NB4 (cell line): ENCODE results near the gene SGTB.
"Not testable (repeated sequence)": the region's sequence is repeated elsewhere in the genome, so short reads cannot be mapped to it uniquely, and the experiment has no call there.

Experiments used
- DNase-seq: peaks from one replicate; pipeline ENCODE4 v3.0.0; 2010; ENCODE audit warnings: low read depth
- H3K4me3 ChIP-seq: one replicate; pipeline ENCODE4 v1.5.1; 2011; ENCODE audit warnings: mild to moderate bottlenecking, low read depth, low read length, moderate library complexity
- MYC ChIP-seq: IDR thresholded peaks from 2 replicates; pipeline ENCODE4 v1.6.1; 2011; ENCODE audit warnings: low read depth, low read length
- POLR2A ChIP-seq: IDR thresholded peaks from 2 replicates; pipeline ENCODE4 v1.6.1; 2011; ENCODE audit warnings: mild to moderate bottlenecking; ENCODE audit not compliant: insufficient read length; ENCODE audit errors: extremely low read depth
- TF ChIP-seq, protein P1 (sequence below): IDR thresholded peaks from 2 replicates; pipeline ENCODE4 v1.6.1; 2011; ENCODE audit warnings: low read depth, low read length
- TF ChIP-seq, protein P2 (sequence below): IDR thresholded peaks from one replicate; pipeline ENCODE4 v1.5.1; 2012; ENCODE audit warnings: low read depth, low read length

The SGTB gene

DNA sequence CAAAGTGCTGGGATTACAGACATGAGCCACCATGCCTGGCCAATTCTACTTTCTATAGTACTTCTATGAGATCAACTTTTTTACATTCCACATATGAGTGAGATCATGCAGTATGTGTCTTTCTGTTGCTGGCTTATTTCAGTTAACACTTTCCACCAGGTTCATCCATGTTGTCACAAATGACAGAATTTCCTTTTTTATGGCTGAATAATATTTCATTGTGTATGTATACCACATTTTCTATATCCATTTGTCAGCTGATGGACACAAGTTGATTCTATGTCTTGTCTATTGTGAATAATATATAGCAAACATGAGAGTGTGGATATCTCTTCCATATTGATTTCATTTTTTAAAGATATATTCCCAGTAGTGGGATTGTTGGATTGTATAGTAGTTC, 17.3 kb upstream of the SGTB start:
- H3K4me3 ChIP-seq = no peak overlapping the region
- DNase-seq = no peak
- TF ChIP-seq, protein P1, sequence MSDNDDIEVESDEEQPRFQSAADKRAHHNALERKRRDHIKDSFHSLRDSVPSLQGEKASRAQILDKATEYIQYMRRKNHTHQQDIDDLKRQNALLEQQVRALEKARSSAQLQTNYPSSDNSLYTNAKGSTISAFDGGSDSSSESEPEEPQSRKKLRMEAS = no peak
- no peak for TF ChIP-seq MYC
- TF ChIP-seq, protein P2, sequence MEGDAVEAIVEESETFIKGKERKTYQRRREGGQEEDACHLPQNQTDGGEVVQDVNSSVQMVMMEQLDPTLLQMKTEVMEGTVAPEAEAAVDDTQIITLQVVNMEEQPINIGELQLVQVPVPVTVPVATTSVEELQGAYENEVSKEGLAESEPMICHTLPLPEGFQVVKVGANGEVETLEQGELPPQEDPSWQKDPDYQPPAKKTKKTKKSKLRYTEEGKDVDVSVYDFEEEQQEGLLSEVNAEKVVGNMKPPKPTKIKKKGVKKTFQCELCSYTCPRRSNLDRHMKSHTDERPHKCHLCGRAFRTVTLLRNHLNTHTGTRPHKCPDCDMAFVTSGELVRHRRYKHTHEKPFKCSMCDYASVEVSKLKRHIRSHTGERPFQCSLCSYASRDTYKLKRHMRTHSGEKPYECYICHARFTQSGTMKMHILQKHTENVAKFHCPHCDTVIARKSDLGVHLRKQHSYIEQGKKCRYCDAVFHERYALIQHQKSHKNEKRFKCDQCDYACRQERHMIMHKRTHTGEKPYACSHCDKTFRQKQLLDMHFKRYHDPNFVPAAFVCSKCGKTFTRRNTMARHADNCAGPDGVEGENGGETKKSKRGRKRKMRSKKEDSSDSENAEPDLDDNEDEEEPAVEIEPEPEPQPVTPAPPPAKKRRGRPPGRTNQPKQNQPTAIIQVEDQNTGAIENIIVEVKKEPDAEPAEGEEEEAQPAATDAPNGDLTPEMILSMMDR = no peak
- TF ChIP-seq POLR2A = no peak

DNA sequence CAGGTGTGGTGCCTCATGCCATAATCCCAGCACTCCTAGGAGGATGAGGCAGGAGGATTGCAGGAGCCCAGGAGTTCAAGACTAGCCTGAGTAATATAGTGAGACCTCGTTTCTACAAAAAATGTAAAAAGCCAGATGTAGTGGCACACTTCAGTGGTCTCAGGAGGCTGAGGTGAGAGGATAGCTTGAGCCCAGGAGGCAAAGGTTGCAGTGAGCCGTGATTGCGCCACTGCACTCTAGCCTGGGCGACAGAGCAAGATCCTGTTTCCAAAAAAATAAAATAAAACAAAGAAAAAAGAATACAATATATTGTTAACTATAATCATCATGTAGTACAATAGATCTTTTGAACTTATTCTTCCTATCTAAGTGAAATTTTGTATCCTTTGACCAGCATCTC, 16.4 kb upstream of the SGTB start:
- TF ChIP-seq MYC = no peak
- TF ChIP-seq, protein P2 = no peak
- TF ChIP-seq, protein P1 = no peak
- no peak for TF ChIP-seq POLR2A
- DNase-seq = no peak
- H3K4me3 ChIP-seq = no peak overlapping the region

DNA sequence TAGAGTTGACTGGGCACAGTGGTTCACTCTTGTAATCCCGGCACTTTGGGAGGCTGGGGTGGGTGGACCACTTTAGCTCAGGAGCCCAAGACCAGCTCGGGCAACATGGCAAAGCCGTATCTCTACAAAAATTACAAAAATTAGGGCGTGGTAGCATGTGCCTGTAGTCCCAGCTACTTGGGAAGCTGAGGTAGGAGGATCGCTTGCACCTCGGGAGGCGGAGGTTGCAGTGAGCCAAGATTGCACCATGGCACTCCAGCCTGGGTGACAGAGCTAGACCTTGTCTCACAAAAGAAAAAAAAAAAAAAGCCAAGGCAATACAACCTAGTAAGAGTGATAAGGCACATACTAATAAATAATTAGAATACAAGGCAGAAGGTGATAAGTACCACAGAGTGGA, 15.9 kb upstream of the SGTB start:
- TF ChIP-seq, protein P1 = no peak
- TF ChIP-seq, protein P2 = no peak
- TF ChIP-seq POLR2A (no peak), MYC (no peak)
- no peak for DNase-seq
- H3K4me3 ChIP-seq = no peak overlapping the region

DNA sequence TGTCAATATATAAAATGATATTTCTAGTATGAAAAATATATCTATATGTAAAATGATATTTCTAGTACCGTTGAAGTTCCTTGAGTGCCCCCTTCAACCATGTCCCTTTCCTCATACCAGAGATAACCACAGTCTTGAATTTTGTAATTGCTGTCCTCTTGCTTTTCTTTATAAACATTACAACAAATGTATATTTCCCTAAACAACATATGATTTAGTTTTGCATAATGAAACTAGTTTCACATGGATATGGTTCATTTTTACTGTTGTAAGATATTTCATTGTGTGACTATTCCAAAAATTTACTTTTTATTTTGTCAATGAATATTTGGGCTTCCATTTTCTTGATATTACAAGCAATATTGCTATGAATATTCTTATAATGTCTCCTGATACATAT, 14.1 kb upstream of the SGTB start:
- TF ChIP-seq, protein P1 = no peak
- TF ChIP-seq, protein P2 = no peak
- DNase-seq = no peak
- H3K4me3 ChIP-seq = no peak overlapping the region

DNA sequence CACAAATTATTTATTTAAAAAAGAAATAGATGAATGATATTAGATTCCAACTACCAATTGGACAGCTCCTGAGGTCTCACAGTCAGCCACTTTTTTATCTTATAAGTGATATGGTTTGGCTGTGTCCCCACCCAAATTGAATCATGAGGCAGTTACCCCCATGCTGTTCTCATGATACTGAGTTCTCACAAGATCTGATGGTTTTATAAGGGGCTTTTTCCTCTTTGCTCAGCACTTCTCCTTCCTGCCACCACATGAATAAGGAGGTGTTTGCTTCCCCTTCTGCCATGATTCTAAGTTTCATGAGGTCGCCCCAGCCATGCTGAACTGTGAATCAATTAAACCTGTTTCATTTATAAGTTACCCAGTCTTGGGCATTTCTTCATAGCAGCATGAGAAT, 13.0 kb upstream of the SGTB start:
- TF ChIP-seq MYC (no peak), POLR2A (no peak)
- TF ChIP-seq, protein P2 = no peak
- TF ChIP-seq, protein P1 = no peak
- peak; percentile 47 for DNase-seq
- H3K4me3 ChIP-seq = no peak overlapping the region

DNA sequence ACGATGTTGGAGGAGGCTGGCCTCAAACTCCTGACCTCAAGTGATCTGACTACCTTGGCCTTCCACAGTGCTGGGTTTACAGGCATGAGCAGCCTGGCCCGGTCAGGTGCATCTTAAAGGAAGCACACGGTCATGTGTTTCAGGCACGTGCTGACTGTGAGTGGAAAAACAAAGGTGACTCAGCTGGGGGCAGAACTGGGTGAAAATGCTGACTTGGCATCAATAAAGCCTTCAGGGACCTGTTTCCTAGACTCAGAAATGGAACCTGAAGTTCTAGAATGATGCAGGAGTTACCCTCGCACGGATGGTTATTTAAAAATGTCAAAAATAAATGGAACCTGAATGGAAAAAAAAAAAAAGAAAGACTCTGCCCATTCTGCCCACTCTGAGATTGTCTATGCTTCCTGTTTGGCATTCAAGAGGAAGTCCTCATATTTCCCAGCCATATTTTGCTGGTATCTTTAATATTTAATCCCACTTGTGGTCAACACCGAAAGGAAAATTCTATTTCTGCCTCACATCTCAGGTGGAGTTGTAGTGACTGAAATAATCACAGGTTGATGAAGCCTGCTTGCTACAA, 12.4 kb upstream of the SGTB start:
- DNase-seq, H3K4me3 ChIP-seq: not testable (repeated sequence)

DNA sequence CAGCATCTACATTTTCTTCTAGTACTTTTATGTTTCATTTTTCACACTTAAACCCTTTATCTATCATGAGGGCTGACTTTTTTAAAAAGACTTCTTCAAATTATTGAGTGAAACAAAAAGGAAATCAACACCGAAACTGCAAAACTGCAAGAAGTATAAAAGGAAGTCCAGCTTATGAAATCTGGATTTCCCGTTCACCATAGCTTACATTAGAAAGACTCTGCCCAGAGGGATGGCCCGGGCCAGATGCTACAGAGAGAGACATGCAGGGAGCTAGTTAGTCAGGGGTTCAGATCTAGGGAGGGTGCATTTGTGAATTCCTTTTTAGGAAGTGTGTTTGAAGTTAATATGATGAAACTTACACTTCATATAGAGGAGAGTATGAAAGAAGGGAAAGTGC, 10.1 kb upstream of the SGTB start:
- not testable (repeated sequence) for DNase-seq, H3K4me3 ChIP-seq
